K562 (cell line): ENCODE data around the gene MYLK2. TPM values are rescaled to one million over a fixed set of nuclear protein-coding genes. Genes with fewer than 3 reads are reported as not detected.

Experiments used
- CBX5 ChIP-seq: IDR thresholded peaks from 2 replicates; pipeline ENCODE4 v1.6.1; 2014; ENCODE audit warnings: low read depth, borderline replicate concordance
- CTBP1 ChIP-seq: fragments of 450-650 bp; IDR thresholded peaks from 2 replicates; pipeline ENCODE4 v1.6.1; 2016; ENCODE audit warnings: borderline replicate concordance
- FOXJ2 ChIP-seq: fragments of 200-800 bp; sonication (Bioruptor generic); IDR thresholded peaks from 2 replicates; pipeline ENCODE4 v1.6.1; 2016; ENCODE audit warnings: missing genetic modification characterization, missing compliant biosample characterization
- GABPA ChIP-seq: fragments of 200-800 bp; sonication (Bioruptor generic); conservative IDR thresholded peaks from 2 replicates; pipeline ENCODE4 v1.6.1; 2016; ENCODE audit warnings: low read depth, missing genetic modification characterization, missing compliant biosample characterization
- HMBOX1 ChIP-seq: sonication (generic); IDR thresholded peaks from 2 replicates; pipeline ENCODE4 v1.6.1; 2016
- KDM4B ChIP-seq, 2 experiments: fragments of 450-650 bp in 1 of 2; sonication (generic) in 1 of 2; IDR thresholded peaks; 2 replicates each; pipeline ENCODE4 v1.6.1; 2016 to 2017; ENCODE audit warnings: borderline replicate concordance in 2 of 2, antibody characterized with exemption in 1 of 2, low read depth in 1 of 2, mild to moderate bottlenecking in 1 of 2
- L3MBTL2 ChIP-seq: fragments of 450-650 bp; IDR thresholded peaks from 2 replicates; pipeline ENCODE4 v1.6.1; 2016; ENCODE audit warnings: mild to moderate bottlenecking, moderate library complexity
- NEUROD1 ChIP-seq: fragments of 150-350 bp; IDR thresholded peaks from 2 replicates; pipeline ENCODE4 v1.6.1; 2014; ENCODE audit warnings: borderline replicate concordance, low read length, low read depth; ENCODE audit not compliant: partially characterized antibody
- POLR2G ChIP-seq: fragments of 200-400 bp; formaldehyde crosslinking; IDR thresholded peaks from 2 replicates; pipeline ENCODE4 v1.6.1; 2017; ENCODE audit warnings: low read depth, mild to moderate bottlenecking, antibody characterized with exemption, low read length, moderate library complexity
- PRMT5 ChIP-seq: sonication (generic); formaldehyde crosslinking; IDR thresholded peaks from 2 replicates; pipeline ENCODE4 v1.5.0; 2020; ENCODE audit warnings: missing genetic modification reagents
- RAD51 ChIP-seq: fragments of 450-650 bp; IDR thresholded peaks from 2 replicates; pipeline ENCODE4 v1.7.1; 2016; ENCODE audit warnings: low read depth, mild to moderate bottlenecking, borderline replicate concordance
- SAP30 ChIP-seq: fragments of 200-600 bp; sonication (generic); IDR thresholded peaks from 2 replicates; pipeline ENCODE4 v1.6.1; 2012; ENCODE audit warnings: borderline replicate concordance, low read depth, mild to moderate bottlenecking, moderate library complexity, low read length, control low read depth, inconsistent platforms; ENCODE audit not compliant: insufficient read depth, poor library complexity, severe bottlenecking
- SIX5 ChIP-seq, 2 experiments: IDR thresholded peaks; 2 replicates each; pipeline ENCODE4 v1.6.1; 2011; ENCODE audit warnings: low read length in 2 of 2, borderline replicate concordance in 1 of 2, low read depth in 1 of 2, mild to moderate bottlenecking in 1 of 2, moderate library complexity in 1 of 2; ENCODE audit not compliant: insufficient read depth in 1 of 2
- TFAP4 ChIP-seq: sonication (generic); formaldehyde crosslinking; IDR thresholded peaks from 2 replicates; pipeline ENCODE4 v1.8.0; 2022; ENCODE audit warnings: missing genetic modification reagents, mild to moderate bottlenecking, moderate library complexity, borderline replicate concordance
- VEZF1 ChIP-seq: fragments of 200-800 bp; sonication (Bioruptor generic); IDR thresholded peaks from 2 replicates; pipeline ENCODE4 v1.6.1; 2017; ENCODE audit warnings: missing genetic modification characterization, missing compliant biosample characterization
- ZNF175 ChIP-seq: fragments of 200-800 bp; sonication (Bioruptor generic); IDR thresholded peaks from 2 replicates; pipeline ENCODE4 v1.6.1; 2016; ENCODE audit warnings: low read depth, mild to moderate bottlenecking, missing genetic modification characterization, missing compliant biosample characterization
- ZNF277 ChIP-seq: fragments of 250-450 bp; sonication (Bioruptor Pico); IDR thresholded peaks from 2 replicates; pipeline ENCODE4 v1.8.0; 2022; ENCODE audit warnings: inconsistent platforms, mild to moderate bottlenecking, moderate library complexity, borderline replicate concordance
- ZNF639 ChIP-seq, 2 experiments: fragments of 200-800 bp in 1 of 2; sonication (Bioruptor generic) in 1 of 2; sonication (generic) in 1 of 2; formaldehyde crosslinking in 1 of 2; IDR thresholded peaks in 1 of 2; conservative IDR thresholded peaks in 1 of 2; 2 replicates each; pipeline versions ENCODE4 v1.5.0 to v1.6.1; 2016 to 2020; ENCODE audit warnings: missing compliant biosample characterization in 1 of 2, missing genetic modification characterization in 1 of 2, missing genetic modification reagents in 1 of 2
- polyA plus RNA-seq, 8 experiments: library from polyadenylated mRNA; depleted of rRNA in 4 of 8; stranded (reverse) in 5 of 8; unstranded in 3 of 8; fragments of >200 nt; fragmentation: Nextera tagmentation in 2 of 8; fragmentation: Illumina TruSeq in 1 of 8; extraction: Ambion mirVana in 2 of 8; extraction: Trizol in 1 of 8; gene quantifications; 2 replicates each; pipeline versions ENCODE4 v1.2.1 to v1.2.3, GENCODE V29; 2011 to 2014; ENCODE audit warnings: inconsistent platforms in 1 of 8, missing spikeins in 1 of 8
- total RNA-seq, 7 experiments: library from RNA; depleted of rRNA in 6 of 7; stranded (reverse); fragments of >200 nt in 6 of 7; fragmentation: Illumina TruSeq in 2 of 7; extraction: Trizol in 2 of 7; gene quantifications; 2 replicates each; pipeline versions ENCODE4 v1.2.1 to v1.2.3, GENCODE V29; 2011 to 2021; ENCODE audit warnings: low replicate concordance in 1 of 7

Gene MYLK2
- total and polyA plus RNA-seq, 9 of the 15 experiments (the other 6 are each of a cell fraction or from before 2014, with no cell fraction given) = 0.07 to 0.53 (median 0.18) TPM; not detected in 2

- TF ChIP-seq ZNF277 (CRISPR knock-in tag) (no peak), TFAP4 (CRISPR knock-in tag) (peak; percentile 63; the same call in 1 of the 2 replicates), CTBP1 (peak; percentile 56; the same call in 1 of the 2 replicates), PRMT5 (no peak), L3MBTL2 (peak; percentile 70), KDM4B (IDR thresholded peaks at IDR 0.05; ENCODE audit: borderline replicate concordance in 2 of 2, low read depth in 1 of 2) (peak in 1 of 2 experiments; percentile 57; a peak in 1 of 4 replicates), SIX5 (IDR thresholded peaks at IDR 0.05; ENCODE audit: borderline replicate concordance in 1 of 2, insufficient read depth in 1 of 2, low read depth in 1 of 2, low read length in 2 of 2) (no peak), GABPA (tag) (no peak), ZNF639 (CRISPR knock-in tag; conservative IDR thresholded peaks at IDR 0.05 in 1 of 2, IDR thresholded peaks at IDR 0.05 in 1 of 2) (no peak), SAP30 (peak; percentile 98), ZNF175 (no peak), CBX5 (no peak), POLR2G (peak; percentile 53), FOXJ2 (peak; percentile 96), HMBOX1 (peak; percentile 93), VEZF1 (CRISPR knock-in tag) (peak; percentile 98), NEUROD1 (peak; percentile 25), RAD51 (0 out of 2 replicates have a peak, but pooled peaks have one; percentile 7)
These were observed 60.2 kb downstream of the MYLK2 start (continued) for GRCh38 chr20:31879143-31879987.
